Suppressor macrophage (primary cell): ENCODE data around the gene TRIM56.
"Not testable (repeated sequence)": the region's sequence is repeated elsewhere in the genome, so short reads cannot be mapped to it uniquely, and the experiment has no call there.

ENCODE experiments used
- DNase-seq, 4 experiments: peaks; one replicate each; pipeline ENCODE4 v3.0.0-alpha.2; 2020 to 2022

Gene TRIM56

DNA sequence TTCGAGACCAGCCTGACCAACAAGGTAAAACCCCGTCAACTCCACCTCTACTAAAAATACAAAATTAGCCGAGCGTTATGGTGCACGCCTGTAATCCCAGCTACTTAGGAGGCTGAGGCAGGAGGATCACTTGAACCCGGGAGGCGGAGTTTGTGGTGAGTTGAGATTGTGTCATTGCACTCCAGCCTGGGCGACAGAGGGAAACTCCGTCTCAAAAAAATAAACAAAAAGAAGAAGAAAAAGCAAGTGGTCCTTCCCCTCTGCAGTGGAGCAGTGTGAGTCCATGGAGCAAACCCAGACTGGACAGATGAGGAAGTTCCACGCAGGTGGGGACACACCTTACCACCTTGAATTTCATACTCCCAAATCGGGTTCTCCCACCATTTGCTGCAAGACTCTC, 28.6 kb downstream of the TRIM56 start:
- no peak for DNase-seq

DNA sequence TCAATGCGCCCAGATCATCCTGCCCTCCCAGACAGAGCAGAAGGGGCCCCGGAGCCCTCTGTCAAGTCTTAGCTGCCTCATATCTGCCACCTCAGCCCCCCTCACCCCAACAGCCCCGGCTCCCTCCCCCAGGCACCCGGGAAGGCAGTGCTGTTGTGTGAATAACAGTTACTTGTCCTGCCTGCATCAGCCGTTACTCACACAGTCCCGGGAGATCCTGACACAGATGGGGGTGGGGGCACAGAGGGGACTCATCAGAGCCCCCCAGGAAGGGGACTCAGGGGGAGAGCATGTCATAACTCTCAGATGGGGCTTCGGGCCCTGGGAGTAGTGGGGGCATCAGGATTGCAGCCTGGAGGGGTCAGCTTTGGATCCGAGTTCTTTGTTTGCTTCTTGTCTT, 29.2 kb downstream of the TRIM56 start:
- no peak for DNase-seq

DNA sequence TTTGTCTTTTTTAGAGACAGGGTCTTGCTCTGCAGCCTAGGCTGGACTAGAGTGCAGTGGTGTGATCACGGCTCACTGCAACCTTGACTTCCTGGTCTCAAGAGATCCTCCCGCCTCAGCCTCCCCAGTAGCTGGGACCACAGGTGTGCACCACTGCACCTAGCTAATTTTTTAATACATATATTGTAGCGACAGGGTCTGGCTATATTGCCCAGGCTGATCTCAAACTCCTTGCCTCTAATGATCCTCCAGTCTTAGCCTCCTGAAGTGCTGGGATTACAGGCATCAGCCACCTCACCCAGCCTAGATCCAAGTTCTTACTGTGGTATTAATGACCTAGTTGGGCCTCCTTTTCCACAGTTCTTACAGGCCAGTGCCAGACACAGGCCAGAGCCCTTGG, 29.9 kb downstream of the TRIM56 start:
- DNase-seq = no peak

DNA sequence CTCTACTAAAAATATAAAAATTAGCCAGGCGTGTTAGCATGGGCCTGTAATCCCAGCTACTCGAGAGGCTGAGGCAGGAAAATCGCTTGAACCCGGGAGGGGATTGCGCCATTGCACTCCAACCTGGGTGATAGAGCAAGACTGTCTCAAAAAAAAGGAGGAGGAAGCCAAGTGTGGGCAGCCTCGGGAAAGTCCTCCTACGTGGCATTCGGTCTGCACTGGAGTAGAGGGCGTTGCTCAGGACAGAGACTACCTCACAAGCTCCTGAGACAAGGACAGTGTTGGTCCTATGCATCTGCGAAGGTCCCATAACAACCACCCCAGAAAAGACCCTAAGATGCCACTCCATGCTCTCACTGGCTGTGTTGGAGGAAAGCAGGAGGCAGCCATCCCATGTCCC, 31.6 kb downstream of the TRIM56 start:
- no peak for DNase-seq

DNA sequence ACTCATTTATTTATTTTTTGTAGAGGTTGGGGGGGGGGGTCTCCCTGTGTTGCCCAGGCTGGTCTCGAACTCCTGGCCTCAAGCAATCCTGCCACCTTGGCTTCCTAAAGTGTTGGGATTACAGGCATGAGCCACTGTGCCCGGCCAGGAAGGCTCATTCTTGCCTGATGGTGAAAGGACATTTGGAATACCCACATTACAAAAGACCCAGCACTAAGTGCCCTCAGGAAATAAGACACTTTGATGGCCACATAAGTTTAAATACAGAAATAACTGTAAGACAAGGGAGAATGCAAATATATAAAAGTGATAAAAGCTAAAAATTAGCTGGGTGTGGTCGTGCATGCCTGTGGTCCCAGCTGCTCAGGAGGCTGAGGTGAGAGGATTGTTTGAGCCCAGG, 33.6 kb downstream of the TRIM56 start:
- no peak for DNase-seq

DNA sequence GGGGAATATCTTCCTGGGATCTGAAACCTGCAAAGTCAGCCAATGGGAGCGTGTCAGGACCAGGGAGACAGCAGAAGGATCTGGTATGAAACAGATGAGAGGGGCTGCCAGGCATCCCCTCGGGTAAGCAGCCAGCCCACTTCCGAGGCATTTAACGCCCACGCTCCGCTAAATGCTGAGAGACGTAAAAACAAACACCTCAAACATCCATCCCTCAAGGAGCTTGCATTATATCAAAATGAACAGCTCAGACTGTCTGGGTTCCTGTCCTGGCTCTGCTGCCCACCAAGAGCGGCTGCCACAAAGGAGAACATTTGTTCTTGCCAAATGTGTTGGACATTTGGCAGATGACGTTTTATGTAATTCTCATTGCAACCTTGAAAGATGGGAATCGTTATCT, 34.6 kb downstream of the TRIM56 start:
- DNase-seq = no peak

DNA sequence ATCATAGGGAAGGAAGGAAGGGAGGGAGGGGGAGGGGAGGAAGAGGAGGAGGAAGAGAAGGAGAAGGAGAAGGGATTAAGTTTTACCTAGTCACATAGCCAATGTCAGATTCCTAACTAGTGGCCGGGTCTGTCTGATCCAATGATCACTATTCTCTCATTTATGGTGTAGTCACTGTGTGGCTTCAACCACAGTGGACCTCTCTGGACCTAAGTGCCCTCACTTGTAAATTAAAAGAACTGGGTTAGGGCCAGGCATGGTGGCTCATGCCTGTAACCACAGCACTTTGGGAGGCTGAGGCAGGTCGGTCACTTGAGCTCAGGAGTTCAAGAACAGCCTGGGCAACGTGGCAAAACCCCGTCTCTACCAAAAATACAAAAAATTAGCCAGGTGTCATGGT, 35.0 kb downstream of the TRIM56 start:
- DNase-seq = no peak

DNA sequence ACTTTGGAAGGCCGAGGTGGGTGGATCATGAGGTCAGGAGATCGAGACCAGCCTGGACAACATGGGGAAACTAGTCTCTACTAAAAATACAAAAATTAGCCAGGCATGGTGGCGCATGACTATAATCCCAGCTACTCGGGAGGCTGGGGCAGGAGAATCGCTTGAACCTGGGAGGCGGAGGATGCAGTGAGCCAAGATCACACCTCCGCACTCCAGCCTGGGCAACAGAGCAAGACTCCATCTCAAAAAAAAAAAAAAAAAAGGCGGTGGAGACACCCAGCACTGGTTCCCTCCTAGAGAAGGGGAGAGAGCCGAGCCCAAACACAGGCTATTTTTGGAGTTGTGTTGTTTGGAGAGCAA, 36.3 kb downstream of the TRIM56 start:
- not testable (repeated sequence) for DNase-seq

DNA sequence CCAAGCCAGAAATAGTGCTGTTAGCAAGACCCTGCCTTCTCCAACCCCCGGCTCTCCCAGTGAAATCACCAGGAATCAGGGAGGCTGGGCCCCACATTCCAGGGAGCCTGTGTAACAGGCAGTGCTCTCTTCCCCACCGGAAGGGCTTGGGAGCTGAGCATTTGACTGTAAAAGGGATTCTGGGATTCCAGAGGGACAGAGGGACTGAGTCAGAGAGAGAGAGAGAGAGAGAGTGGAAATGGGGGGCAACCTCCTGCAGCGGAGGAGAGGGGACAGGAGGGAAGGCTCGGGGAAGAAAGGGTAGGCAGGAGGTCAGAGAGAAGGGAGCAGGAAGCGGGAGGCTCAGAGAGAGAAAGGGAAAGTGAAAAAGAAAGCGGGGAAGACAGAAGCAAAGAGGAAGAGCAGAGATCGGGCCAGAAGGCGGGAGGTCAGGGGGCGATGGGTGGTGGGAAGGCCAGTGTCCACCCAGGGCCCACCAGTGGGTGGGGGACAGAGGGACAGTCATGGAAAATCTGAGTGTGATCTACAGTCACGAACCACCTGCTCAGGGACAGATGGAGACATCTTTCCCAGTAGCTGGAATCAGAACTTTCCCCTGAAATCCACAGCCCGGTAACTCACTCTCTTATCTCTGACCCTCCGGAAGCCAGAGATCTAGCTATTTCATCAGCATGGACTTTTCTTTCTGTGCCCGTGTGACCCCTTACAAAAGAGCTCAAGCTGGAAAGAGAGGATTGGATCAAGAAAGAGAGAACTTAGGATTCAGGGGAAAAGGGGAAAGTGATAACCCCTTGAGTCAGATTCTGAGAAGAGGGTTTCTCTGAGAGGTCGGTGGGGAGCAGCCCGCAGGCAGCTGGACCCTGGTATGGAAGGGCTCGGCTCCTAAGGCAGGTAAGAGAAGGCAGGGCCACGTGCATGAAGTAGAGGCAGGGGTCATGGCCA, 37.0 kb downstream of the TRIM56 start:
- DNase-seq = peak in 2 of 4 experiments; percentile 29 to 45

DNA sequence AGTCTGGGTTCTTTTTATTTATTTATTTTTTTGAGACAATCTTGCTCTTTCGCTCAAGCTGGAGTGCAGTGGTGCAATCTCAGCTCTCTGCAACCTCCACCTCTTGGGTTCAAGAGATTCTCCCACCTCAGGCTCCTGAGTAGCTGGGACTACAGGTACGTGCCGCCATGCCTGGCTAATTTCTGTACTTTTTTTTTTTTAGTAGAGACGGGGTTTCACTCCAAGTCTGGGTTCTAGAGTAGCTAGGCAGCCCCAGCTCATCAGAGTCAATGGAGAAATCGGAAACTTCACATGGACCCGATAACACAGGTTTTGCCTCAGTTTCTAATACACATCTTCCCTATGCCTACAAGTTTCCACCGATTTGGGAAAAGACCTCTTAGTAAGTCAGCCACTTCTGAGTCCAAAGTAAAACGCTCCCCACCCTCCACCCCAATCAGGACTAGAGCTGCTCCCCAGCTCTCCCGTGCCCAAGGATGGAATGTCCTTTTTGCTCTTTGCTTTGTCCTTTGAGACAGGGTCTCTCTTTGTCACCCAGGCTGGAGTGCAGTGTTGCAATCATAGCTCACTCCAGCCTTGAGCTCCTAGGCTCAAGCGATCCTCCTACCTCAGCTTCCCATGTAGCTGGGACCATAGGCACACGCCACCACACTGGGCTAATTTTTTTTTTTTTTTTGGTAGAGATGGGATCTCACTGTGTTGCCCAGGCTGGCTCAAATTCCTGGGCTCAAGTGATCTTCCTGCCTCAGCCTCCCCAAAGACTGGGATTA, 37.8 kb downstream of the TRIM56 start:
- DNase-seq = no peak

DNA sequence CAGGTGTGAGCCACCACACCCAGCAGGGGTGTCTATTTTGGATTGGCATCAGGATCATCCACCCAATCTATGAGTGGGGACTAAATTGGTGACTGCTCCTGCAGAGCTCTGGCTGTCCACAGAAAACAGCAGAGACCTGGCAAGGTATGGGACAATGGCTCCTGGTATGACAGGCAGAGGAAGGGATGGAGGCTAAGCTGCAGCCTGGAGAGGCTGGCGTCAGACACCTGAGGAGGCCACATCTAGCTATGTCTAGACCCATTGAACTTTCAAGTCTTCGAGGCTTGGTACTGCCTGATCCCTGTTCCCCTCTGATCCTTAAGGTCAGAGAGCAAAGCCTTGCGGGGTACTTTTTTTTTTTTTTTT, 38.4 kb downstream of the TRIM56 start:
- DNase-seq = no peak

DNA sequence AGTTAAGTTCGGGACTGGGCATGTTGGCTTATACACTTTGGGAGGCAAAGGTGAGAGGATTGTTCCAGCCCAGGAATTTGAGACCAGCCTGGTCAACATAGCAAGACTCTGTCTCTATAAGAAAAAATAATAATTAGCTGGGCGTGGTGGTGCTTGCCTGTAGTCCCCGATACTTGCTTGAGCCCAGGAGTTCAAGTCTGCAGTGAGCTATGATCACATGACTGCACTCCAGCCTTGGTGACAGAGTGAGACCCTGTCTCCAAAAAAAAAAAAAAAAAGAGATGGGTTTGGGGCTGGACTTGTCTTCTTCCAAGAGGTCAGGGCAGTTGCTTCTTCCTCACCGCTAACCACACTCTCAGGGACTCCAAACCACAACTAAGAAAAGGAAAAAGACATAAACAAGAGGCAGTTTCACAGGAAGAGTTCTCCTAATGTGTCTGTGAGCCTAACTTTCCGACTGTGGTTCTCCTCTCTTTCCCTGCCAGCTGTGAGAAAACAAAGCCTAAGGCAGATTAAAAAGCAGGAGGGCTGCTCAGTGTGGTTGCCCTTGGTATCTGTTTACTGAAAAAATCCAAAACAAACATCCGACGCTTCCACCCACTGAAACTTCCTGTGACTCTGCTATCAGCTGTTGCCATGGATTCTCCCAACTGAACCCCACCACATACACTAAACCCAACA, 39.2 kb downstream of the TRIM56 start:
- peak; percentile 55 to 72 (median 58) for DNase-seq

DNA sequence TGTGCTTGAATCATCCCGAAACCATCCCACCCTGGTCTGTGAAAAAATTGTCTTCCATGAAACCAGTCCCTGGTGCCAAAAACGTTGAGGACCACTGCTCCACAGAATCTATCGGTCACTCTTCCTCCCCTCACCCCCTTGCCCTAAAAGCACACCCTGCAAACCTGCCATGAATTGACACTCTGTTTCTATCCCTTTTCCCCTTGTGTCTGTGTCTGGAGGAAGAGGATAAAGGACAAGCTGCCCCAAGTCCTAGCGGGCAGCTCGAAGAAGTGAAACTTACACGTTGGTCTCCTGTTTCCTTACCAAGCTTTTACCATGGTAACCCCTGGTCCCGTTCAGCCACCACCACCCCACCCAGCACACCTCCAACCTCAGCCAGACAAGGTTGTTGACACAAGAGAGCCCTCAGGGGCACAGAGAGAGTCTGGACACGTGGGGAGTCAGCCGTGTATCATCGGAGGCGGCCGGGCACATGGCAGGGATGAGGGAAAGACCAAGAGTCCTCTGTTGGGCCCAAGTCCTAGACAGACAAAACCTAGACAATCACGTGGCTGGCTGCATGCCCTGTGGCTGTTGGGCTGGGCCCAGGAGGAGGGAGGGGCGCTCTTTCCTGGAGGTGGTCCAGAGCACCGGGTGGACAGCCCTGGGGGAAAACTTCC, 40.8 kb downstream of the TRIM56 start:
- DNase-seq = peak in 2 of 4 experiments; percentile 55 to 57

DNA sequence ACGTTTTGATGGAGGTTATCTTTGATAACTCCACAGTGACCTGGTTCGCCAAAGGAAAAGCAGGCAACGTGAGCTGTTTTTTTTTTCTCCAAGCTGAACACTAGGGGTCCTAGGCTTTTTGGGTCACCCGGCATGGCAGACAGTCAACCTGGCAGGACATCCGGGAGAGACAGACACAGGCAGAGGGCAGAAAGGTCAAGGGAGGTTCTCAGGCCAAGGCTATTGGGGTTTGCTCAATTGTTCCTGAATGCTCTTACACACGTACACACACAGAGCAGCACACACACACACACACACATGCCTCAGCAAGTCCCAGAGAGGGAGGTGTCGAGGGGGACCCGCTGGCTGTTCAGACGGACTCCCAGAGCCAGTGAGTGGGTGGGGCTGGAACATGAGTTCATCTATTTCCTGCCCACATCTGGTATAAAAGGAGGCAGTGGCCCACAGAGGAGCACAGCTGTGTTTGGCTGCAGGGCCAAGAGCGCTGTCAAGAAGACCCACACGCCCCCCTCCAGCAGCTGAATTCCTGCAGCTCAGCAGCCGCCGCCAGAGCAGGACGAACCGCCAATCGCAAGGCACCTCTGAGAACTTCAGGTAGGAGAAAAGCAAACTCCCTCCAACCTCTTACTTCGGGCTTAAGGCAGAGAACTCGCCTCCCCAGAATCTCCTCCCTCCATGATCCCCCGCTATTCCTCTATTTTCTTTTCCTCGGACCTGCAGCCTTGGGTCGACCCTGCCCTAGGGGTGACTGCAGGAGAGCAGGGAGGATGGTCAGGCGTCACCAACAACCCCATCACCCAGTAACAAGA, 41.6 kb downstream of the TRIM56 start, which contains the start of gene SERPINE1:
SERPINE1 (plus strand) TSS at position 454 of the 809 bp plus-strand sequence. CDS start 1,290 bp downstream, outside the sequence.
- DNase-seq = peak; percentile 86 to 96 (median 92)

DNA sequence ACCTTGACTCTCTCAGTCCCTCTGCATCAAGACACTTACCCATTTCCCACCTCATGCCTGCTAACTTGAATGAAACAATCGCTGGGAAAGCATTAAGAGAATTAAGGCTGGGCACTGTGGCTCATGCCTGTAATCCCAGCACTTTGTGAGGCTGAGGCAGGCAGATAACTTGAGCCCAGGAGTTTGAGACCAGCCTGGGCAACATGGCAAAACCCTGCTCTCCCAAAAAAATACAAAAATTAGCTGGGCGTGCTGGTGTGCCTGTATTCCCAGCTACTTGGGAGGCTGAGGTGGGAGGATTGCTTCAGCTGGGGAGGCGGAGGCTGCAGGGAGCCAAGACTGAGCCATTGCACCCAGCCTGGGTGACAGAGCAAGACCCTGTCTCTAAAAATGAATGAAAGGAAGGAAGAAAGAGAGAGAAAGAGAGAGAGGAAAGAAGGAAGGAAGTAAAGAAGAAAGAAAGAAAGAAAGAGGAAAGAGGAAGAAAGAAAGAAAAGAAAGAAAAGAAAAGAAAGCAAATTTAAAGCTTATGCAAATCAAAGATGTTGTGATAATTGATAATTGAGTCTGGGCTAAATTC, 42.3 kb downstream of the TRIM56 start:
- no peak for DNase-seq

DNA sequence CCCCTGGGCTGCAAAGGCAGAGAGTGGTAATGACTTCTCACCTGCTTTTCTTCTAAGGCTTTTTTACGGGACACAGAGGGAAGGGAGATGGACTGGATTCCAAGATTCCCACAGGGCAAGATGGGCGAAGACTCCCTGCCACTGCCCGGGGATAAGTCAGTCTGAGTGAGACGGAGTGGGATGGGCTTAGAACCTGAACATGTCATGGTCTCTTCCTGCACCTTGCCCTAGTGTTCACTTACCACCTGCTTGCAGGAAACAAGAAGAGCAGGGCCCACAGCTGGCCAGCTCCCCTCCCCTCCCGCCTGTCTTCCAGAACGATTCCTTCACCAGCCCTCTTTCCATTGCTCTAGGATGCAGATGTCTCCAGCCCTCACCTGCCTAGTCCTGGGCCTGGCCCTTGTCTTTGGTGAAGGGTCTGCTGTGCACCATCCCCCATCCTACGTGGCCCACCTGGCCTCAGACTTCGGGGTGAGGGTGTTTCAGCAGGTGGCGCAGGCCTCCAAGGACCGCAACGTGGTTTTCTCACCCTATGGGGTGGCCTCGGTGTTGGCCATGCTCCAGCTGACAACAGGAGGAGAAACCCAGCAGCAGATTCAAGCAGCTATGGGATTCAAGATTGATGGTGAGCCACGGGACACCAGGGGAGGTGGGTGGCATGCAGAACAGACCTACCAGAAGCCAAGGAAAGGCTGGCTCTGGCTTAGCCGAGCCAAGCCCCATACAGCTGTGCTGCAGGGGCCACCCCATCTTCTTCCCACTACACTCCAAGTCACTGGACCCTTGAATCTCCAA, 43.0 kb downstream of the TRIM56 start:
- no peak for DNase-seq

DNA sequence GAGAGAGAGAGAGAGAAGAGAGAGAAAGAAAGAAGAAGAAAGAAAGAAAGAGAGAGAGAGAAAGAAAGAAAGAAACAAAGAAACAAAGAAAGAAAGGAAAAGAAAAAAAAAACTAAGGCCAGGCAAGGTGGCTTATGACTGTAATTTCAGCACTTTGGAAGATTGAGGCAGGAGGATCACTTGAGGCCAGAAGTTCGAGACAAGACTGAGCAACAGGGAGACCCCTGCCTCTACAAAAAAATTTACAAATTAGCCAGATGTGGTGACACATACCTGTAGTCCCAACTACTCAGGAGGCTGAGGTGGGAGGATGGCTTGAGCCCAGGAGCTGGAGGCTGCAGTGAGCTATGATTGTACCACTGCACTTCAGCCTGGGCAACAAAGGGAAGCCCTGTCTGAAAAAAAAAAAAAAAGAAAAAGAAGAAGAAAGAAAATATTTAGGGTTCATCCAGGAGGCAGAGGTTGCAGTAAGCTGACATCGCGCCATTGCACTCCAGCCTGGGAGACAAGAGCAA, 44.4 kb downstream of the TRIM56 start:
- peak in 2 of 4 experiments; percentile 37 to 44 for DNase-seq

DNA sequence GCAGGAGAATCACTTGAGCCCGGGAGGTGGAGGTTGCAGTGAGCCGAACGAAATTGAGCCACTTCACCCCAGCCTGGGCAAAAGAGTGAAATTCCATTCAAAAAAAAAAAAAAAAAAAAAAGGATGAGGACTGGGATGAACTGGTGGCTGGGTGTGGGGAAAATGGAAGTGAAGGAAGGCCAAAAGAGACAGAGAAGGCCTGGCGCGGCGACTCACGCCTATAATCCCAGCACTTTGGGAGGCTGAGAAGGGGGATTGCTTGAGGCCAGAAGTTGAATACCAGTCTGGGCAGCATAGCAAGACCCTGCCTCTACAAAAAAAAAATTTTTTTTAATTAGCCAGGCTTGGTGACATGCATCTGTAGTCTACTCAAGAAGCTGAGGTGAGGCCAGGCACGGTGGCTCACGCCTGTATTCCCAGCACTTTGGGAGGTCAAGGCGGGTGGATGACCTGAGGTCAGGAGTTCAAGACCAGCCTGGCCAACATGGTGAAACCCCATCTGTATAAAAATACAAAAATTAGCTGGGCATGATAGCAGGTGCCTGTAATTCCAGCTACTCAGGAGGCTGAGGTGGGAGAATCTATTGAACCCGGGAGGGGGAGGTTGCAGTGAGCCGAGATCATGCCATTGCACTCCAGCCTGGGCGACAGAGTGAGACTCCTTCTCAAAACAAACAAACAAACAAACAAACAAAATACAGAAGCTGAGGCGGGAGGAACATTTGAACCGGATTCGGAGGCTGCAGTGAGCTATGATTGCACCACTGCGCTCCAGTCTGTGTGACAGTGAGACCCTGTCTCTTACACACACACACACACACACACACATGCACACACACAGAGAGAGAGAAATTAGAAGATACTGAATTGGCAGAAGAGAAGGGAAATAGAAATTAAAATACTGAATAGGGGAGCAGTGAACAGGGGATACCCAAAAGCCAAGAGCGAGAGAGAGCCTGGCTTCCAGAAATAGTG, 47.6 kb downstream of the TRIM56 start:
- DNase-seq = not testable (repeated sequence)
